Esophagus squamous epithelium (tissue), 4 donors: ENCODE measurements around the gene SLC1A7.

Experiments used
- POLR2A ChIP-seq, 4 donors: fragments of 450-650 bp; IDR thresholded peaks; one replicate each; pipeline ENCODE4 v1.6.1; 2017; ENCODE audit warnings: antibody characterized with exemption in 4 of 4, mild to moderate bottlenecking in 4 of 4, moderate library complexity in 3 of 4
- TF ChIP-seq, protein P1 (sequence below), 6 experiments: fragments of 450-650 bp in 4 of 6; fragments of 200-600 bp in 2 of 6; sonication (generic) in 2 of 6; IDR thresholded peaks; one replicate each; pipeline ENCODE4 v1.5.1; 2016 to 2019; ENCODE audit warnings: antibody characterized with exemption in 6 of 6, mild to moderate bottlenecking in 4 of 6, moderate library complexity in 4 of 6

DNA sequence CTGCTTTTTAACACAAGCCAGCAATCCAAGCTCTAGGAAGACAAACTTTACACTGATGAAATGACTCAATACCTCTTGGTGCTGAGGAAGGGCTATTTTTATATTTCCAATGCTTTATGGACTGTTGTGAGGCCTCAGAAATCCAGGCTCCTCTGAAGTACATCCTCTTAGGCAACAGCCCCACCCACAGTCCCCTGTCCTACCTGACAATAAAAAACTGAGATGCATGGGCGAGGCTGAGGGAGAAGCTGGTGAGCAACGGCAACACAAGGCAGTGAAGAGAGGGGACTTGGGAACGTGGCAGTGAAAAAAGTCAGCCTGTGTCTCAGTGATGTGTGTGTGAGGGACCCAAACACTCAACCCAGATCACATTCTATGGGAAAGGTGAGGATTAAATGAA lies 44.1 kb upstream of the SLC1A7 start:
- no peak for TF ChIP-seq POLR2A (IDR thresholded peaks at IDR 0.05)
- TF ChIP-seq, protein P1, sequence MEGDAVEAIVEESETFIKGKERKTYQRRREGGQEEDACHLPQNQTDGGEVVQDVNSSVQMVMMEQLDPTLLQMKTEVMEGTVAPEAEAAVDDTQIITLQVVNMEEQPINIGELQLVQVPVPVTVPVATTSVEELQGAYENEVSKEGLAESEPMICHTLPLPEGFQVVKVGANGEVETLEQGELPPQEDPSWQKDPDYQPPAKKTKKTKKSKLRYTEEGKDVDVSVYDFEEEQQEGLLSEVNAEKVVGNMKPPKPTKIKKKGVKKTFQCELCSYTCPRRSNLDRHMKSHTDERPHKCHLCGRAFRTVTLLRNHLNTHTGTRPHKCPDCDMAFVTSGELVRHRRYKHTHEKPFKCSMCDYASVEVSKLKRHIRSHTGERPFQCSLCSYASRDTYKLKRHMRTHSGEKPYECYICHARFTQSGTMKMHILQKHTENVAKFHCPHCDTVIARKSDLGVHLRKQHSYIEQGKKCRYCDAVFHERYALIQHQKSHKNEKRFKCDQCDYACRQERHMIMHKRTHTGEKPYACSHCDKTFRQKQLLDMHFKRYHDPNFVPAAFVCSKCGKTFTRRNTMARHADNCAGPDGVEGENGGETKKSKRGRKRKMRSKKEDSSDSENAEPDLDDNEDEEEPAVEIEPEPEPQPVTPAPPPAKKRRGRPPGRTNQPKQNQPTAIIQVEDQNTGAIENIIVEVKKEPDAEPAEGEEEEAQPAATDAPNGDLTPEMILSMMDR (IDR thresholded peaks at IDR 0.05) = no peak
